HCT116 (cell line): ENCODE data around the gene SLC26A9. TPM values are rescaled to one million over a fixed set of nuclear protein-coding genes. Genes with fewer than 3 reads are reported as not detected.

Source experiments
- ATAC-seq: fragments of 200-7000 bp; cut with Tn5 transposase; 2 replicates; pipeline ENCODE4 v1.9.1; 2020; ENCODE audit warnings: mild to moderate bottlenecking, moderate library complexity
- BruUV-seq: library from RNA; stranded (reverse); fragments of 400-500 nt; replicated peaks from 2 replicates; lab custom pipeline; 2021; lab: Mats Ljungman, UMichigan
- CTCF ChIA-PET: fragments of 300-600 bp; sonication (Branson Sonifier 250); formaldehyde crosslinking; loops from one replicate; lab custom pipeline; 2021; ENCODE audit warnings: antibody characterized with exemption; lab: Charles Lee
- POLR2A ChIA-PET: fragments of 300-600, 350-600 bp; sonication (Branson Sonifier 250); formaldehyde crosslinking; loops from one replicate; lab custom pipeline; 2021; ENCODE audit warnings: antibody characterized with exemption; lab: Charles Lee
- RAD21 ChIA-PET, 2 experiments: fragments of 300-600 bp; sonication (Branson Sonifier 250); formaldehyde crosslinking; loops; one replicate each; lab custom pipeline; 2023; ENCODE audit warnings: low total read pairs in 2 of 2; ENCODE audit not compliant: uncharacterized antibody in 2 of 2, unreplicated experiment in 2 of 2, low non-redundant PET in 1 of 2; lab: Charles Lee
- DNase-seq: peaks from one replicate; pipeline ENCODE4 v3.0.0-alpha.2; 2010; ENCODE audit warnings: low read depth, low spot score
- H2AFZ ChIP-seq: fragments of 200-600 bp; shearing (Covaris generic), sonication (generic); 2 replicates; pipeline ENCODE4 v1.6.1; 2017; ENCODE audit warnings: low read depth, mixed run types, mixed read lengths, antibody characterized with exemption, low read length; ENCODE audit not compliant: poor library complexity, severe bottlenecking
- H3K27ac ChIP-seq: 2 replicates; pipeline ENCODE4 v1.5.1; 2012; ENCODE audit warnings: low read depth, low read length
- H3K27me3 ChIP-seq: fragments of 200-600 bp; sonication (generic); 2 replicates; pipeline ENCODE4 v1.6.1; 2016; ENCODE audit warnings: mixed run types, low read length, mixed read lengths; ENCODE audit not compliant: insufficient read depth
- H3K36me3 ChIP-seq, 2 experiments: fragments of 200-500 bp in 1 of 2; fragments of 200-600 bp in 1 of 2; sonication (Bioruptor generic) in 1 of 2; sonication (generic) in 1 of 2; 2 replicates each; pipeline versions ENCODE4 v1.5.1 to v1.6.1; 2014 to 2016; ENCODE audit warnings: low read length in 2 of 2, inconsistent platforms in 1 of 2, mixed read lengths in 1 of 2, mixed run types in 1 of 2; ENCODE audit not compliant: insufficient read depth in 2 of 2, control insufficient read depth in 1 of 2
- H3K4me1 ChIP-seq, 2 experiments: fragments of 200-600 bp in 1 of 2; sonication (generic) in 1 of 2; 2 replicates each; pipeline versions ENCODE4 v1.5.1 to v1.6.1; 2012 to 2017; ENCODE audit warnings: low read length in 2 of 2, inconsistent platforms in 1 of 2, mild to moderate bottlenecking in 1 of 2, mixed read lengths in 1 of 2, mixed run types in 1 of 2, moderate library complexity in 1 of 2; ENCODE audit not compliant: insufficient read depth in 2 of 2, control insufficient read depth in 1 of 2
- H3K4me2 ChIP-seq: fragments of 200-600 bp; sonication (generic); 2 replicates; pipeline ENCODE4 v1.6.1; 2017; ENCODE audit warnings: mixed run types, low read length, mixed read lengths
- H3K4me3 ChIP-seq, 2 experiments: fragments of 200-600 bp in 1 of 2; sonication (generic) in 1 of 2; replicated peaks in 1 of 2; 2 replicates each; pipeline ENCODE4 v1.5.1; 2011 to 2016; ENCODE audit warnings: low read length in 2 of 2, control low read depth in 1 of 2, low read depth in 1 of 2, mild to moderate bottlenecking in 1 of 2, mixed read lengths in 1 of 2, mixed run types in 1 of 2
- H3K79me2 ChIP-seq: fragments of 200-600 bp; sonication (generic); 2 replicates; pipeline ENCODE4 v1.6.1; 2017; ENCODE audit warnings: mild to moderate bottlenecking, mixed run types, low read length, moderate library complexity, mixed read lengths; ENCODE audit not compliant: insufficient read depth
- H3K9ac ChIP-seq: fragments of 200-600 bp; sonication (generic); 2 replicates; pipeline ENCODE4 v1.6.1; 2016; ENCODE audit warnings: low read length, mixed read lengths
- H3K9me2 ChIP-seq: fragments of 200-600 bp; sonication (generic), shearing (Covaris generic); 2 replicates; pipeline ENCODE4 v1.6.1; 2017; ENCODE audit warnings: mixed run types, mild to moderate bottlenecking, moderate library complexity; ENCODE audit not compliant: insufficient read depth
- H3K9me3 ChIP-seq, 2 experiments: fragments of 200-500 bp in 1 of 2; fragments of 200-600 bp in 1 of 2; sonication (Bioruptor generic) in 1 of 2; sonication (generic) in 1 of 2; 2 replicates each; pipeline ENCODE4 v1.6.1; 2014 to 2017; ENCODE audit warnings: low read length in 2 of 2, mixed read lengths in 2 of 2, inconsistent platforms in 1 of 2, low read depth in 1 of 2, mild to moderate bottlenecking in 1 of 2, mixed run types in 1 of 2, moderate library complexity in 1 of 2; ENCODE audit not compliant: control insufficient read depth in 1 of 2, insufficient read depth in 1 of 2
- H4K20me1 ChIP-seq: fragments of 200-600 bp; sonication (generic), shearing (Covaris generic); 2 replicates; pipeline ENCODE4 v1.6.1; 2017; ENCODE audit warnings: mixed run types, mild to moderate bottlenecking, moderate library complexity; ENCODE audit not compliant: insufficient read depth
- CEBPB ChIP-seq: IDR thresholded peaks from 2 replicates; pipeline ENCODE4 v1.6.1; 2012; ENCODE audit warnings: low read depth
- EGR1 ChIP-seq: IDR thresholded peaks from 2 replicates; pipeline ENCODE4 v1.6.1; 2012; ENCODE audit warnings: low read depth
- ELF1 ChIP-seq: IDR thresholded peaks from 2 replicates; pipeline ENCODE4 v1.6.1; 2012; ENCODE audit warnings: low read depth, borderline replicate concordance
- EZH2phosphoT487 ChIP-seq: fragments of 200-600 bp; IDR thresholded peaks from 2 replicates; pipeline ENCODE4 v1.6.1; 2018; ENCODE audit warnings: antibody characterized with exemption, borderline replicate concordance
- FOSL1 ChIP-seq: IDR thresholded peaks from 2 replicates; pipeline ENCODE4 v1.6.1; 2012; ENCODE audit warnings: low read depth
- JUND ChIP-seq: IDR thresholded peaks from 2 replicates; pipeline ENCODE4 v1.6.1; 2012
- POLR2A ChIP-seq: IDR thresholded peaks from 2 replicates; pipeline ENCODE4 v1.7.0; 2011; ENCODE audit warnings: borderline replicate concordance; ENCODE audit not compliant: insufficient read depth, insufficient read length; ENCODE audit errors: extremely low read depth
- REST ChIP-seq: IDR thresholded peaks from 2 replicates; pipeline ENCODE4 v1.6.1; 2012; ENCODE audit warnings: low read depth
- SIN3A ChIP-seq: IDR thresholded peaks from 2 replicates; pipeline ENCODE4 v1.6.1; 2012; ENCODE audit warnings: low read depth
- SP1 ChIP-seq: IDR thresholded peaks from 2 replicates; pipeline ENCODE4 v1.6.1; 2012; ENCODE audit warnings: low read depth
- SRF ChIP-seq: IDR thresholded peaks from 2 replicates; pipeline ENCODE4 v1.6.1; 2012; ENCODE audit warnings: low read depth
- TCF7L2 ChIP-seq: IDR thresholded peaks from 2 replicates; pipeline ENCODE4 v1.7.0; 2011; ENCODE audit warnings: borderline replicate concordance, inconsistent platforms; ENCODE audit not compliant: insufficient read depth, insufficient read length; ENCODE audit errors: extremely low read depth
- YY1 ChIP-seq: IDR thresholded peaks from 2 replicates; pipeline ENCODE4 v1.6.1; 2011; ENCODE audit warnings: low read length, low read depth, moderate library complexity, mild to moderate bottlenecking; ENCODE audit not compliant: insufficient replicate concordance; ENCODE audit errors: extremely low read depth
- intact Hi-C: fragments of 100-400 bp; cut with micrococcal nuclease; formaldehyde crosslinking; loops from 2 replicates; pipeline ENCODE4 v1.10.0; 2022
- total RNA-seq: library from RNA; stranded (reverse); gene quantifications from one replicate; pipeline ENCODE4 v1.2.1, GENCODE V29; 2021; ENCODE audit not compliant: unreplicated experiment
- TF ChIP-seq, protein P1 (sequence below): IDR thresholded peaks from 2 replicates; pipeline ENCODE4 v1.6.1; 2012
- TF ChIP-seq, protein P2 (sequence below), 3 experiments: fragments of 200-600 bp in 1 of 3; sonication (generic) in 1 of 3; IDR thresholded peaks in 2 of 3; conservative IDR thresholded peaks in 1 of 3; 2 replicates each; pipeline ENCODE4 v1.5.1; 2012 to 2017; ENCODE audit warnings: low read depth in 2 of 3, low read length in 2 of 3, antibody characterized with exemption in 1 of 3, borderline replicate concordance in 1 of 3, control low read depth in 1 of 3, mild to moderate bottlenecking in 1 of 3, mixed read lengths in 1 of 3, mixed run types in 1 of 3, moderate library complexity in 1 of 3; ENCODE audit not compliant: insufficient read depth in 1 of 3
- TF ChIP-seq, protein P3 (sequence below): IDR thresholded peaks from 2 replicates; pipeline ENCODE4 v1.6.1; 2012

The SLC26A9 gene
- total RNA-seq, 1 experiment from 2014 or later, result not detected

DNA sequence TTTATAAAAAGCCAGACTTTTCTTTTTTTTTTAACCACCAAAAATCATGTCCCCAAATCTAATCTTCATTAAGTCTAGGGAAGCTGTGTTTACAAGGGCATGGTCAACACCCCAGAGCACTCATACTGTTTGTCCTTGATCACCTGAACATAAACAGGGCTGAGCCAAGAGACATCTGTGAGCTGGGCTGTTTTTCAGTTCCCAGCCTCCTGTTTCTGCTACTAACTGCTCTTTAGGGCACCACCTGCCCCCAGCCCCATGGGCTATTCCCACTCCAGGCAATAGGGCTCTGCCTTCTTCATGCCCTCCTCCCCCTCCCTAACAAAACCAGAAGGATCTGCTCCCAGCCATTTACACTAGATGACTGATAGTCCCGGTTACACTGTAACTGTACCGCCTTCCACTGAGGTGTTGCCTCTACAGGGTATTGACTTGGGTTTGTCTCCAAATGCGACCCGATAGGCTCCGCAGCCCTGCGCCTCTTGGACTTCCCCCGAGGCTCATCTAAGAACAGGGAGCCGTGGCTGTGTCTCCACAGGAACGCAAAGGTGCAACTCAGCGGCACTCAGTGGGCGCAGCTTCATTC, 11.7 kb upstream of the SLC26A9 start:
- Histone ChIP-seq H3K9me2 (no peaks in the 10 kb centered on the region), H3K27ac (no peak overlapping the region), H3K4me2 (no peak overlapping the region), H2AFZ (no peak overlapping the region), H3K9ac (no peak overlapping the region), H3K4me3 (no peak overlapping the region), H3K27me3 (peaks cover 35% of the 10 kb centered on the region; the same call in 1 of the 2 replicates), H3K79me2 (no peaks in the 10 kb centered on the region), H3K4me1 (no peaks in the 10 kb centered on the region), H3K36me3 (no peaks in the 10 kb centered on the region), H4K20me1 (no peaks in the 10 kb centered on the region), H3K9me3 (no peaks in the 10 kb centered on the region)
- ChIA-PET RAD21 (no interaction called here), POLR2A (no interaction called here), CTCF (no interaction called here)
- ATAC-seq (no peak), DNase-seq (no peak)
- intact Hi-C loops, result no loop called here
- no TSS peak for BruUV-seq
- TF ChIP-seq JUND (no peak), FOSL1 (no peak), EGR1 (no peak), SIN3A (no peak), POLR2A (no peak), ELF1 (no peak), REST (no peak), EZH2phosphoT487 (no peak), TCF7L2 (no peak), SRF (no peak), CEBPB (no peak), SP1 (no peak), YY1 (no peak)
- TF ChIP-seq, protein P1, sequence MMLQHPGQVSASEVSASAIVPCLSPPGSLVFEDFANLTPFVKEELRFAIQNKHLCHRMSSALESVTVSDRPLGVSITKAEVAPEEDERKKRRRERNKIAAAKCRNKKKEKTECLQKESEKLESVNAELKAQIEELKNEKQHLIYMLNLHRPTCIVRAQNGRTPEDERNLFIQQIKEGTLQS, result no peak
- TF ChIP-seq, protein P2, sequence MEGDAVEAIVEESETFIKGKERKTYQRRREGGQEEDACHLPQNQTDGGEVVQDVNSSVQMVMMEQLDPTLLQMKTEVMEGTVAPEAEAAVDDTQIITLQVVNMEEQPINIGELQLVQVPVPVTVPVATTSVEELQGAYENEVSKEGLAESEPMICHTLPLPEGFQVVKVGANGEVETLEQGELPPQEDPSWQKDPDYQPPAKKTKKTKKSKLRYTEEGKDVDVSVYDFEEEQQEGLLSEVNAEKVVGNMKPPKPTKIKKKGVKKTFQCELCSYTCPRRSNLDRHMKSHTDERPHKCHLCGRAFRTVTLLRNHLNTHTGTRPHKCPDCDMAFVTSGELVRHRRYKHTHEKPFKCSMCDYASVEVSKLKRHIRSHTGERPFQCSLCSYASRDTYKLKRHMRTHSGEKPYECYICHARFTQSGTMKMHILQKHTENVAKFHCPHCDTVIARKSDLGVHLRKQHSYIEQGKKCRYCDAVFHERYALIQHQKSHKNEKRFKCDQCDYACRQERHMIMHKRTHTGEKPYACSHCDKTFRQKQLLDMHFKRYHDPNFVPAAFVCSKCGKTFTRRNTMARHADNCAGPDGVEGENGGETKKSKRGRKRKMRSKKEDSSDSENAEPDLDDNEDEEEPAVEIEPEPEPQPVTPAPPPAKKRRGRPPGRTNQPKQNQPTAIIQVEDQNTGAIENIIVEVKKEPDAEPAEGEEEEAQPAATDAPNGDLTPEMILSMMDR (IDR thresholded peaks at IDR 0.05 in 2 of 3, conservative IDR thresholded peaks at IDR 0.05 in 1 of 3; ENCODE audit: borderline replicate concordance in 1 of 3, insufficient read depth in 1 of 3, low read depth in 2 of 3, low read length in 2 of 3), result no peak
- TF ChIP-seq, protein P3, sequence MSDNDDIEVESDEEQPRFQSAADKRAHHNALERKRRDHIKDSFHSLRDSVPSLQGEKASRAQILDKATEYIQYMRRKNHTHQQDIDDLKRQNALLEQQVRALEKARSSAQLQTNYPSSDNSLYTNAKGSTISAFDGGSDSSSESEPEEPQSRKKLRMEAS, result no peak
